HG02642 (cell line): ENCODE results near the gene ACAP3.
"Not testable (repeated sequence)": the region's sequence is repeated elsewhere in the genome, so short reads cannot be mapped to it uniquely, and the experiment has no call there.

Source experiments
- ATAC-seq: cut with Tn5 transposase; IDR thresholded peaks from one replicate; pipeline ENCODE4 v1.9.1; 2021; ENCODE audit warnings: mild to moderate bottlenecking; ENCODE audit not compliant: unreplicated experiment, poor library complexity

ACAP3 gene

GRCh38 chr1:1250786-1251284, 56.9 kb downstream of the ACAP3 start:
- ATAC-seq: no peak

GRCh38 chr1:1248009-1248913, 59.5 kb downstream of the ACAP3 start:
- ATAC-seq: not testable (repeated sequence)

DNA sequence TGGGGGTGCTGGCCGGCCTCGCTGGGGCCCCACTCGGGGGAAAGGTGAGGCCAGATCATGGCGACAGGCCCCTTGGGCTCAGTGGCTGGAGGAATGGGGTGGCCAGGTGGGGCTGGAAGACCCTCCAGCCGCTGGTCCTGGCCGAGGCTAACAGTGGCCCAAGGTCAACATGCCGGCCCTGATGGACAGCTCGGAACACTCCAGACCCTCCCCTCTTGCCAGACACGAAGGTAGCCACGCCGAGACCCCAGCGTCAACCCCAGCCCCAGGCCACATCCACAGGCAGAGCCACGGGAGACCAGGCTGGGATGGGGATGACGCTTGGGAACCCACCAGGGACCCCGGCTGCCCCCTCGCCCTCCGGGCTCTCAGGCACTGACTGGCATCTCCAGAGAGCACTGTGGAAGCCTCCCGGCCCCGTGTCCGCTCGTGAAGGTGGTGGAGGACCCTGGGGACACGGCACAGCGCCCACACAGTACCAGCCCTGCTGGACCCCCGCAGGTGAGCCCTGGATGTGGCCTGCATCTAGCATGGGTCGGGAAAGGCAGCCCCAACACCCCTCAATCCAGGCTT, 60.3 kb downstream of the ACAP3 start:
- ATAC-seq: no peak

- no peak for ATAC-seq
Measured at GRCh38 chr1:1246577-1247340, 61.0 kb downstream of the ACAP3 start, which contains the start of gene C1QTNF12. C1QTNF12 (minus strand) TSS chr1:1246722; CDS start chr1:1246690, 32 bp downstream.

GRCh38 chr1:1245817-1246576, 61.7 kb downstream of the ACAP3 start:
- ATAC-seq: no peak

- ATAC-seq: no peak
Measured at GRCh38 chr1:1245178-1245816, 62.4 kb downstream of the ACAP3 start.

DNA sequence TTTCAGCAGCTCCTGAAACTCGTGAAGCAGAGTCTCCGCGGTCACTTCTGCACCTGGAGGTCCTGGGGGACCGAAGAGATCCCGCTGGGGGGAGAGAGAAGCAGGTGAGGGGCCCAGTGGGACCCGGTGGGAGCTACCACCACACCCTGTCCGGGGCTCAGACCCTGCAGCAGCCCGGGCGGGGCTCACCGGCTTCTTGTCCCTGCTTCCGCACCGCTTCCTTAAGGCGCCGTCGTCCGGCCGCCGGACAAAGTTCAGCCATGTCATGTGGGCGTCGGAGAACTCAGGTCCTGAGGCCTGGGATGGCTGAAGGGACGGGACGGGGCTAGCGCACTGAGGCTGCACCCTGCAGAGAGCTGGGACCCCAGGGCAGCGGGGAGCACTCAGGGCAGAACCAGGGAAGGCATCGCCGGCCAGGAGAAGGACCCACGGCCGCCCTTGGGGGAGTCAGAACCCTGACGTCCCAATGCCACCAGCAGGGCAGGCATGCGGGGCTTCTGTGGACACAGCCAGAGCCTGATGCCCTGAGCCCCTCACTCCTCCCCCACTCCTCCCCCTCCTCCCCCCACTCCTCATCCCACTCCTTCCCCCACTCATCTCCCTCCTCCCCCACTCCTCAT, 63.4 kb downstream of the ACAP3 start:
- no peak for ATAC-seq

GRCh38 chr1:1243807-1244191, 63.9 kb downstream of the ACAP3 start:
- ATAC-seq: no peak

DNA sequence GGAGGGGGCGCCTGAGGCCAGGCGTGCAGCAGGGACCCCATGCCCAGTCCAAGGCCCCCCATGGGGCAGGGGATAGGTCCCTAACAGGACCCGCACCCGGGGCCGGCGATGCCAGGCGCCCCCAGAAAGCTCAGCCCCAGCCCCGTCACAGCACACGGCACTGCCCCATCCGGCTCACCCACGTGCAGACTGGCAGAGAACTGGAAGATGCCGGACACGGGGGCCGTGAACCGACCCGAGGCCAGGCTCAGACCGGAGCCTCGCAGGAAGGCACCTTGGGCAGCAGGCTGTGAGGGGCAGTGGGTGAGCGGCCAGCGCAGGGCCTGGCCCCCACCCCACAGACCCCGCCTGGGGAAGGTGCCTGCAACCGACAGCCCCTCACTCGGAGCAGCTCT, 64.5 kb downstream of the ACAP3 start:
- ATAC-seq: no peak

DNA sequence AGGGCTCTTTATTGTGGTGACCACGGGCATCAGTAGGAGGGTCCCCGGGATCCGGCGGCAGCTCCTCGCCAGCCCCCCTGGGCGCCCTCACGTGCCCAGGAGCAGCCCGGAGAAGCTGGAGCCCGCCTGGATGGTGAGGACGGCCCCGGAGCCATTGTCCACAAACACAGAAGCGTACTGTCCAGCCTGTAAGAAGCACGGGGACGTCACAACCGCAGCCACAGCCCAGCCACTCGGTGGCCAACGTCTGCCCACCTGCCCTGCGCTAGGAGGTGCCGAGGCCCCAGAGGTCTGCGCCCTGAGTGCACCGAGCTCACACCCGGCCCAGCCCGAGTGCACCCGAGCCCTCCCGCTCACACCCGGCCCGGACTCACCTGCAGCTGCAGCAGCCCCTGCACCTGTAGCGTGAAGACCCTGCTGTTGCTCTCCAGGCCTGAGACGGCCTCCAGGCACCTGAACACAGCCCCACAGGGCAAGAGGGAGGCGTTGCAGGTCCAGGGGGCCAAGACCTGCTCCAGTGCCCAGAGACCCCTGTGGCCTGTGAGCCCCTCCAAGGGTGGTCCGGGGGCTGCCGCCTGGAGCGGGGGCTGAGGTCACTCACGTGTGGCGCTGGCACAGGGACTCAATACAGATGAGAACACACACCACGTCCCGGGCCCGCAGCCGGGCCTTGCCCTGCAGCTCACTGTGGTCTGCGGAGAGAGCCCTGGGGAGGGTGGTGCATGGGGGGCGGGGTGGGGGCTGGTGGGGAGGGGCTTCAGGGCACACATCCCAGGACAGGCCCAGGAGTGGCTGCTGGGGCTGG, 65.1 kb downstream of the ACAP3 start:
- ATAC-seq: no peak
